Keratinocyte (primary cell): Measurements from ENCODE around the gene CRADD. TPM values are rescaled to one million over a fixed set of nuclear protein-coding genes. Genes with fewer than 3 reads are reported as not detected.

Experiments
- DNase-seq: peaks from one replicate; pipeline ENCODE4 v3.0.0-alpha.2; 2011; ENCODE audit warnings: low read depth, missing footprints, low spot score
- FAIRE-seq: peaks from 2 replicates; lab custom pipeline; 2011; peaks lifted over from hg19 to GRCh38; lab: Jason Lieb, UNC
- H2AFZ ChIP-seq: 2 replicates; pipeline ENCODE4 v1.6.0; 2012; ENCODE audit warnings: low read length, control low read depth, inconsistent platforms; ENCODE audit not compliant: control insufficient read depth
- H3K27ac ChIP-seq: 2 replicates; pipeline ENCODE4 v1.5.1; 2011; ENCODE audit warnings: low read length; ENCODE audit not compliant: control insufficient read depth, insufficient read depth
- H3K27me3 ChIP-seq: 3 replicates; pipeline ENCODE4 v1.6.0; 2011; ENCODE audit warnings: low read length; ENCODE audit not compliant: control insufficient read depth, insufficient read depth; ENCODE audit errors: extremely low read depth
- H3K36me3 ChIP-seq, 2 experiments: 2 replicates in 1 of 2; 3 replicates in 1 of 2; pipeline ENCODE4 v1.5.1; 2011; ENCODE audit warnings: low read length in 2 of 2, mild to moderate bottlenecking in 1 of 2; ENCODE audit not compliant: control insufficient read depth in 2 of 2, insufficient read depth in 2 of 2; ENCODE audit errors: extremely low read depth in 1 of 2
- H3K4me1 ChIP-seq: 3 replicates; pipeline ENCODE4 v1.5.1; 2011; ENCODE audit warnings: low read length; ENCODE audit not compliant: control insufficient read depth, insufficient read depth; ENCODE audit errors: extremely low read depth
- H3K4me2 ChIP-seq: 3 replicates; pipeline ENCODE4 v1.6.0; 2011; ENCODE audit warnings: low read depth, low read length; ENCODE audit not compliant: control insufficient read depth, insufficient read depth; ENCODE audit errors: extremely low read depth
- H3K4me3 ChIP-seq, 3 experiments: fragments of 200-600 bp in 1 of 3; sonication (generic) in 1 of 3; 2 replicates in 2 of 3; 3 replicates in 1 of 3; pipeline ENCODE4 v1.5.1; 2011 to 2016; ENCODE audit warnings: low read length in 3 of 3, mild to moderate bottlenecking in 3 of 3, control low read depth in 2 of 3, inconsistent platforms in 1 of 3, low read depth in 1 of 3, mixed read lengths in 1 of 3, mixed run types in 1 of 3, moderate library complexity in 1 of 3; ENCODE audit not compliant: control insufficient read depth in 2 of 3, insufficient read depth in 2 of 3; ENCODE audit errors: extremely low read depth in 1 of 3
- H3K79me2 ChIP-seq: 2 replicates; pipeline ENCODE4 v1.6.0; 2012; ENCODE audit warnings: low read length; ENCODE audit not compliant: control insufficient read depth, insufficient read depth
- H3K9ac ChIP-seq: 3 replicates; pipeline ENCODE4 v1.6.0; 2011; ENCODE audit warnings: low read length; ENCODE audit not compliant: control insufficient read depth, insufficient read depth; ENCODE audit errors: extremely low read depth
- H3K9me1 ChIP-seq: 3 replicates; pipeline ENCODE4 v1.6.0; 2011; ENCODE audit warnings: low read length; ENCODE audit not compliant: control insufficient read depth, insufficient read depth; ENCODE audit errors: extremely low read depth
- H3K9me3 ChIP-seq: 2 replicates; pipeline ENCODE4 v1.5.1; 2012; ENCODE audit warnings: low read depth, low read length; ENCODE audit not compliant: control insufficient read depth
- H4K20me1 ChIP-seq: 3 replicates; pipeline ENCODE4 v1.6.0; 2011; ENCODE audit warnings: low read length; ENCODE audit not compliant: control insufficient read depth, insufficient read depth; ENCODE audit errors: extremely low read depth
- CTCF ChIP-seq, 3 experiments: IDR thresholded peaks in 1 of 3; conservative IDR thresholded peaks in 1 of 3; optimal IDR thresholded peaks in 1 of 3; 2 replicates in 2 of 3; 3 replicates in 1 of 3; pipeline versions ENCODE3 to v1.5.1; 2011; ENCODE audit warnings: low read length in 3 of 3, mild to moderate bottlenecking in 3 of 3, moderate library complexity in 2 of 3, control low read depth in 1 of 3, inconsistent platforms in 1 of 3; ENCODE audit not compliant: insufficient read depth in 2 of 3; ENCODE audit errors: extremely low read depth in 1 of 3
- EZH2 ChIP-seq: IDR thresholded peaks from one replicate; pipeline ENCODE4 v1.6.1; 2012; ENCODE audit warnings: inconsistent platforms, mild to moderate bottlenecking, low read length, moderate library complexity
- dilution Hi-C: fragments of 300-500 bp; cut with MboI; formaldehyde crosslinking; loops from one replicate; pipeline ENCODE4 v1.7.0; 2020; ENCODE audit warnings: low sequenced_read_pairs; ENCODE audit not compliant: extremely low pct_ligation_motif_present
- polyA plus RNA-seq, 5 experiments: library from polyadenylated mRNA; depleted of rRNA in 3 of 5; stranded (reverse) in 3 of 5; stranded (forward) in 1 of 5; unstranded in 1 of 5; fragments of >200 nt; gene quantifications; 1 replicate in 1 of 5; 2 replicates in 3 of 5; 3 replicates in 1 of 5; pipeline versions ENCODE4 v1.2.1 to v1.2.3, GENCODE V29; 2011 to 2012; ENCODE audit warnings: missing spikeins in 2 of 5, low read depth in 1 of 5, low replicate concordance in 1 of 5

Gene CRADD
- polyA plus RNA-seq, 1 donor (not counting 4 experiments of a cell fraction or from before 2014, with no cell fraction given), result 11.2 TPM

DNA sequence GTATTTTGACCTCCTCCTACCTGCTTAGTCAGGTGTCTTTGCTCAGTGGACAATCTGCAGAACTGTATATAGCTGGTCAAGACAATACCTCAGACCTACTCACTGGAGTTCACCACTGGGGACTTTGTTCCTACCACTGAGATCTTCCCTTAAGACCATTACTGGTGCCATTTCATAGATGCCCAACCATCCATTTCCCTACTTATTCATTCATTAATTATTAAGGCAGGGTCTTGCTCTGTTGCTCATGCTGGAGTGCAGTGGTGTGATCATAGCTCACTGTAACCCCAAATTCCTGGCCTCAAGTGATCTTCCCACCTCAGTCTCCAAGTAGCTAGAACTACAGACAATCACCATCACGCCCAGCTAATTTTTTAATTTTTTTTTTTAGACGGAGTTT is 22.8 kb upstream of the CRADD start:
- H3K27me3 ChIP-seq, result no peaks in the 10 kb centered on the region
- H3K4me1 ChIP-seq, result no peaks in the 10 kb centered on the region
- dilution Hi-C loops, result no loop called here
- H2AFZ ChIP-seq, result no peak overlapping the region
- H3K9me3 ChIP-seq, result no peaks in the 10 kb centered on the region
- H3K79me2 ChIP-seq, result no peaks in the 10 kb centered on the region
- FAIRE-seq (no peak), DNase-seq (no peak)
- no peaks in the 10 kb centered on the region for H4K20me1 ChIP-seq
- no peak overlapping the region for H3K4me3 ChIP-seq
- no peak for TF ChIP-seq EZH2
- no peak for TF ChIP-seq CTCF (optimal IDR thresholded peaks at IDR 0.05 in 1 of 3, IDR thresholded peaks at IDR 0.05 in 1 of 3, conservative IDR thresholded peaks at IDR 0.05 in 1 of 3; ENCODE audit: extremely low read depth in 1 of 3, insufficient read depth in 2 of 3, low read length in 3 of 3)
- H3K36me3 ChIP-seq, result no peaks in the 10 kb centered on the region
- H3K27ac ChIP-seq, result no peak overlapping the region
- H3K4me2 ChIP-seq, result no peak overlapping the region
- H3K9me1 ChIP-seq, result no peaks in the 10 kb centered on the region
- H3K9ac ChIP-seq, result no peak overlapping the region

GRCh38 chr12:93657071-93657470 is 20.1 kb upstream of the CRADD start:
- Histone ChIP-seq H3K9ac (no peak overlapping the region), H3K4me2 (no peak overlapping the region), H2AFZ (no peak overlapping the region), H3K27me3 (no peaks in the 10 kb centered on the region), H3K9me1 (no peaks in the 10 kb centered on the region), H4K20me1 (no peaks in the 10 kb centered on the region), H3K36me3 (no peaks in the 10 kb centered on the region), H3K27ac (no peak overlapping the region), H3K4me3 (no peak overlapping the region), H3K79me2 (no peaks in the 10 kb centered on the region), H3K9me3 (no peaks in the 10 kb centered on the region), H3K4me1 (no peaks in the 10 kb centered on the region)
- no peak for TF ChIP-seq EZH2
- no peak for TF ChIP-seq CTCF (optimal IDR thresholded peaks at IDR 0.05 in 1 of 3, IDR thresholded peaks at IDR 0.05 in 1 of 3, conservative IDR thresholded peaks at IDR 0.05 in 1 of 3; ENCODE audit: extremely low read depth in 1 of 3, insufficient read depth in 2 of 3, low read length in 3 of 3)
- FAIRE-seq (no peak), DNase-seq (no peak)
- dilution Hi-C loops, result no loop called here
